Kidney epithelial cell (primary cell): Measurements from ENCODE around the gene ALPG. TPM values are rescaled to one million over a fixed set of nuclear protein-coding genes. Genes with fewer than 3 reads are reported as not detected.

ENCODE experiments used
- DNase-seq: peaks from one replicate; pipeline ENCODE4 v3.0.0-alpha.2; 2010; ENCODE audit warnings: low read depth
- H3K27me3 ChIP-seq: 2 replicates; pipeline ENCODE4 v1.6.0; 2011; ENCODE audit warnings: low read length; ENCODE audit not compliant: control insufficient read depth, insufficient read depth
- H3K36me3 ChIP-seq: 2 replicates; pipeline ENCODE4 v1.5.1; 2011; ENCODE audit warnings: low read length; ENCODE audit not compliant: control insufficient read depth, insufficient read depth
- H3K4me3 ChIP-seq: 2 replicates; pipeline ENCODE4 v1.5.1; 2011; ENCODE audit warnings: low read depth, mild to moderate bottlenecking, control low read depth, low read length
- total RNA-seq: library from RNA; depleted of rRNA; stranded (reverse); fragments of >200 nt; gene quantifications from 2 replicates; pipeline ENCODE4 v1.2.3, GENCODE V29; 2015
- TF ChIP-seq, protein P1 (sequence below): IDR thresholded peaks from 2 replicates; pipeline ENCODE4 v1.5.1; 2011; ENCODE audit warnings: mild to moderate bottlenecking, moderate library complexity, low read length, control low read depth, inconsistent platforms; ENCODE audit not compliant: insufficient read depth, poor library complexity, severe bottlenecking

ALPG gene
- total RNA-seq, 1 donor from 2014 or later: not detected

DNA sequence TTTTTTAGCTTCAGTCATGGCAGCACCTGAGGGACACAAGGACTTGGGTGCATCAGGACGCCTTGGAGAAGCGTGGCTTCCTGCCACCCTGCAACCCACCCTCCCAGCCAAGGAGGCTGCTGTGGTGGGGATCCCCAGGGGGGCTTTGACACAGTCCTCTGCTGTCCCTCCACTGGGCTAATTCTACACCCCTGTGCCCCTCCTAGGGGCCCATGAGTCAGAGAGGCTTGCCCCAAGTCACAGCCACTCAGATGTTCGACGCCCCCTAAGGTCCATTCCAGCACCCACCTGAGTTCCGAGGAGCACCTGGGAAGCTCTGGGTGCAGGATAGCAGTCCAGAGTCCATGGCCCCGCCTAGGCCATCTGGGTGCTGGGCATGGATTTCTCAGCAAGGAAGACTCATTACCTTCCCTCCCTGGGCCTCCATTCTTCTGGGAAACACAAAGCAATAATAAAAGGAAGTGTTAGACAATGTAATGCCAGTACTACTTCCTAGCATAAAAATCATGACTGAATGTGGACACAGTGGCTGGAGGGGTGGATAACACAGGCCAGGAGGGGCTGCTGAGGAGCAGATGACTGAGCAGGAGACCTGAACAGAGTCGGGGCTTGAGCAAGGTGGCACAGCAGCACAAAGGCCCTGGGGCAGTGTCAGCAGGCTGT is 3.7 kb downstream of the ALPG start:
- H3K4me3 ChIP-seq: no peak overlapping the region
- no peak for DNase-seq
- peaks cover 26% of the 10 kb centered on the region for H3K27me3 ChIP-seq
- H3K36me3 ChIP-seq: no peaks in the 10 kb centered on the region
- TF ChIP-seq, protein P1, sequence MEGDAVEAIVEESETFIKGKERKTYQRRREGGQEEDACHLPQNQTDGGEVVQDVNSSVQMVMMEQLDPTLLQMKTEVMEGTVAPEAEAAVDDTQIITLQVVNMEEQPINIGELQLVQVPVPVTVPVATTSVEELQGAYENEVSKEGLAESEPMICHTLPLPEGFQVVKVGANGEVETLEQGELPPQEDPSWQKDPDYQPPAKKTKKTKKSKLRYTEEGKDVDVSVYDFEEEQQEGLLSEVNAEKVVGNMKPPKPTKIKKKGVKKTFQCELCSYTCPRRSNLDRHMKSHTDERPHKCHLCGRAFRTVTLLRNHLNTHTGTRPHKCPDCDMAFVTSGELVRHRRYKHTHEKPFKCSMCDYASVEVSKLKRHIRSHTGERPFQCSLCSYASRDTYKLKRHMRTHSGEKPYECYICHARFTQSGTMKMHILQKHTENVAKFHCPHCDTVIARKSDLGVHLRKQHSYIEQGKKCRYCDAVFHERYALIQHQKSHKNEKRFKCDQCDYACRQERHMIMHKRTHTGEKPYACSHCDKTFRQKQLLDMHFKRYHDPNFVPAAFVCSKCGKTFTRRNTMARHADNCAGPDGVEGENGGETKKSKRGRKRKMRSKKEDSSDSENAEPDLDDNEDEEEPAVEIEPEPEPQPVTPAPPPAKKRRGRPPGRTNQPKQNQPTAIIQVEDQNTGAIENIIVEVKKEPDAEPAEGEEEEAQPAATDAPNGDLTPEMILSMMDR: no peak

DNA sequence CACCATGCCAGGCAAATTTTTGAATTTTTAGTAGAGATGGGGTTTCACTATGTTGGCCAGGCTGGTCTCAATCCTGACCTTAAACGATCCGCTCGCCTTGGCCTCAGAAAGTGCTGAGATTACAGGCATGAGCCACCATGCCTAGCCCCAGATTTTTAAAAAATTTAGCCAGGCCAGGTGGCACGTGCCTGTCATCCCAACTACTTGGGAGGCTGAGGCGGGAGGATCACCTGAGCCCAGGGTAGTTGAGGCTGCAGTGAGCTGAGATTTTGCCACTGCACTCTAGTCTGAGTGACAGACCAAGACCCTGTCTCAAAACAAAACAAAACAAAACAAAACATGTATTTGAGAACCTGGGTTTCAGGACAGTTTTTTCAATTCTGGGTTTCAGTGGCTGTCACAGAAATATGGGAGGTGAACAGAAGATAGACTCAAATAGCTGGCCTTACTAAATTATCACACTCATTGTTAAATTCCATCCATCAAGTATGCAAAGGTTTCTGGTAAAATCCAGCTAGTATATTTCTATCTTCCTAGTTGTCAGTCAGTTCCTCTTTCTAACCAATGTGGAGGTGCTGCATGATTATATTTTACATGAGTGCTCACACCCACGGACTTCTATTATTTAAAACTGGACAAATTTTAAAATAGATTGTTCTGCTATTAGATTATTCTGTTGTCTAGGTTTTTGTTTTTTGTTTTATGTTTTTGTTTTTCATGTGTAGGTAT is 5.4 kb downstream of the ALPG start:
- no peak for DNase-seq
- Histone ChIP-seq H3K4me3 (no peak overlapping the region), H3K36me3 (no peaks in the 10 kb centered on the region), H3K27me3 (peaks cover 37% of the 10 kb centered on the region)
- TF ChIP-seq, protein P1: no peak

DNA sequence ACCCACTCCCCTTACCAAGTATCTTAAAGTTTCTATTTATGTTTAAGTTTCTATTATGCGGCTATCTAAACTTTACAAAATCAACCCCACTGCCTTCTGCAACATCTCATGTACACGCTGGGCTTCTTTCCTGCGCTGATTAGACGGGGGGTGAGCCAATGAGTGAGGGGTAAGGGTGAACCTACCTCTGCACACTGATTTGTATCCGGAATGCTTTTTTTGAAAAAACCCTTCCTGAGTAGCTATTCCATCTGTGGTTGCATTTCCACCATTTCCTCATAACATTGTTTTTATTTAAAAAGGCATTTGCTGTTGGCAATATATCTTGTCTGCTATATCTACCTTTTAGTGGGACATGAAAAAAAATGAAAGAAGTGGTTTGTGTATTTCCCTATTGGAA is 6.3 kb downstream of the ALPG start:
- peaks cover 42% of the 10 kb centered on the region for H3K27me3 ChIP-seq

DNA sequence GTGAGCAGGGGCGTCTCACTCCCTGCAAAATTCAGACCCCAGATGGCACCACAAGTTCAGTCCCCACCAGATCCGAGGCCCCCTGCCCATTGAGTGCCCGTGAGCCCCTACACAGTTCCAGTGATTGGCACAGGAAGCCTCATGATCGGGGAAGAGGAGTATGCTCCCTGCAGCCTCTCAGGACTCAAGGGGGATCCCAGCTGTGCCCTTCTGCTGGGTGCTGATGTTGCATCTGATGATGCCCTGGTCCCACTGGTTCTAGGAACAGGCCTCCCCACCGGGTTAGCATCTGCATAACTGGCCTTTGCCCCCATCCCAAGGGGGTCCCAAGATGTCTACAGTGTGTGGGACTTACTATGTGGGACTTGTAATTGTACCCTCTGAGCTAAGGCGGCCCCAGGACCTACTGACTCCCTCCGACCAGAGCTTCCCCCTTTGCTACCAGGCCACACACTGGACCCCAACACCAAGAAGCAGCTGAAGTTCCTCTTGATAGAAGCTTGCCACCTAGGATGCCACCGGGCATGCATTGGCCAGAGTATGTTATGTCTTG is 8.6 kb downstream of the ALPG start:
- no peaks in the 10 kb centered on the region for H3K36me3 ChIP-seq
- H3K27me3 ChIP-seq: peaks cover 56% of the 10 kb centered on the region
- no peak overlapping the region for H3K4me3 ChIP-seq
- TF ChIP-seq, protein P1: no peak
- DNase-seq: no peak

More for the DNA sequence above, 6.3 kb downstream of the ALPG start:
- Histone ChIP-seq H3K4me3 (no peak overlapping the region), H3K36me3 (no peaks in the 10 kb centered on the region)
- TF ChIP-seq, protein P1: no peak
- no peak for DNase-seq

DNA sequence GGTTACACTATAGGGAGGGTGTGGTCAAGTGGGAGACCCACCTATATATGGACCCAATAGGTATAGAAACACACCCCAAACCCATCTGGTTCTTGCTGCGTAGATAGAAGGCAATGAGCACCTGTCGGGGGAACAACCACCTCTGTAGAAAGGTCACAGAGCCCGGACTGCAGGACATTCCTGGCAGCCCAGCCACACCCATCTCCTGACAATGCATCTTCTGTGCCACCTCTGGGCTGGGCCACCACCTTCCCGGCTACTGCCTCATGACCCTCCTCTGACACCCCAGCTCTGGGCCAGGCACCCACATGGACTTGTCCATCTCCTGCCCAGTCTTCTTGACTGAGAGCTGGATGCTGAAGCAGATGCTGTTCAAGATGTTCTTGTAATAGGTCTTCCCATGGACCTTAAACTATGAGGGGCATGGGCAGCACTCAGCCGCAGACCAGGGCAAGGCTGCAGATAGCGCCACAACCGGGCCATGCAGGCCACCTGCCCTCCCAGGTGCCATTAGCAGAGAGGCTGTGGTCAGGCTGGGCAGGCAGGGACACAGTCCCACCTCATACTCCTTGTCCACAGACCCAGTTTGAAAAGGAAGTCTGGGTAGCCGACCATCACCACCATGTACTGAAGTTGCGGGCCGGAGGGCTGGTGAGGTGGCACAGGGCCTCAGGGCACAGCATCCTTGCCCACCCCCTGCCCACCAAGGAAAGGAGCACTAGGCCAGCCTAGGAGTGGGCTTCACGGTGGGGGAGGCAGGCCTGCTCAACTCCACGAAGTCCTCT is 9.3 kb downstream of the ALPG start:
- no peaks in the 10 kb centered on the region for H3K36me3 ChIP-seq
- DNase-seq: no peak
- H3K4me3 ChIP-seq: no peak overlapping the region
- peaks cover 58% of the 10 kb centered on the region for H3K27me3 ChIP-seq
- TF ChIP-seq, protein P1: no peak
